ENCODE data around the gene SLA2.

- TF ChIP-seq CTCF (conservative IDR thresholded peaks at IDR 0.05) = no peak
- no peak for TF ChIP-seq ZFX (IDR thresholded peaks at IDR 0.05)
Observed at GRCh38 chr20:36655004-36655403, 9.0 kb upstream of the SLA2 start.
